ENCODE data around the gene ACTN3. TPM values are rescaled to one million over a fixed set of nuclear protein-coding genes. Genes with fewer than 3 reads are reported as not detected.
"Not testable (repeated sequence)": the region's sequence is repeated elsewhere in the genome, so short reads cannot be mapped to it uniquely, and the experiment has no call there.

ACTN3 gene
- polyA plus RNA-seq, 4 donors, result 0.40 to 0.67 (median 0.50) TPM

DNA sequence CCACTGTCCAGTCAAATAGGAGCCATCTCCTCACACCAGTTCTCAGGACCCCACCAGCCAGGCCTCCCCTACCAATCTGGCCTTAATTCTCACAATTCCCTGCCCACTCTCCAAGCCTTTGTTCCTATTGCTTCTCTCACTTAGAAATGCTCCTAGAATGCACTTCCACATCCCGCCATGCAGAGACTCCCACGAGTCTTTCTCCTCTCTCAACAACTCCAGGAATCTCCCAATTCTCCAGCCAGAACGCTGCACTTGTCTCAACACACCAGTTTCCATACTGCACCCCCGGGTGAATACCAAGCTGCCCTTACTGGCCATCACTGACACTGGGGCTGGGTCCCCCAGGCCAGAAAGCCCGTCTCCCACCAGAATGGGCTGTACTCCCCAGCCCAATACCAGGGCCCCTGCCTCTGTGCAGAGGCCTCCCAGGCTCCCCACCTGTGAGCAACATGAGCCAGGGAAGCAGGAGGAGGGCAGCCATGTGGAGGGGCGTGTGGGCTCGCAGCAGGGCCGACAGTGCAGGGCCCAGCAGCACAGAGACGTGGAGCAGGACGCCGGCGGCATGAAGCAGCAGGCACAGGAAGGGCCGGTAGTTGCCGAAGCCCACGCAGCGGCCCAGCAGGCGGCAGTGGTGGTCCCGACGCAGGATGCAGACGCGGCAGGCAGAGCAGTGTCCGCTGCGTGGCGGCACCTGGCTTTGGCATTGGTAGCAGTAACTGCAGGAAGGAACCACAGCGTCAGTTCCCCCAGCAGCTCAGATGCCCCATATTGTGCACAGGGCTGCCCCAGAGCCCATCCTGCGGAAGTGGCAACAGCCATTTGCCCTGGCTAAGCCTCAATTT lies 3.2 kb upstream of the ACTN3 start:
- peak in 3 of 4 donors; percentile 39 to 54 (median 54) for DNase-seq (ENCODE audit: low read depth in 4 of 4, low spot score in 3 of 4)

DNA sequence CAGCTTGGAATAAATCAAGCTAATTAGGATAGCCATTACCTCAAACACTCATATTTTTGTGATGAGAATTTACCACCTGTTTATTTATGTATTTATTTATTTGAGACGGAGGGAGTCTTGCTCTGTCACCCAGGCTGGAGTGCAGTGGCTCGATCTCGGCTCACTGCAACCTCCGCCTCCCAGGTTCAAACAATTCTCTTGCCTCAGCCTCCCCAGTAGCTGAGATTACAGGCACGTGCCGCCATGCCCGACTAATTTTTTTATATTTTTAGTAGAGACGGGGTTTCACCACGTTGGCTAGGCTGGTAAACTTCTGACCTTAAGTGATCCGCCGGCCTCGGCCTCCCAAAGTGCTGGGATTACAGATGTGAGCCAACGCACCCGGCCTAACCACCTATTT lies 1.8 kb upstream of the ACTN3 start:
- DNase-seq (ENCODE audit: low read depth in 4 of 4, low spot score in 3 of 4), result not testable (repeated sequence)

DNA sequence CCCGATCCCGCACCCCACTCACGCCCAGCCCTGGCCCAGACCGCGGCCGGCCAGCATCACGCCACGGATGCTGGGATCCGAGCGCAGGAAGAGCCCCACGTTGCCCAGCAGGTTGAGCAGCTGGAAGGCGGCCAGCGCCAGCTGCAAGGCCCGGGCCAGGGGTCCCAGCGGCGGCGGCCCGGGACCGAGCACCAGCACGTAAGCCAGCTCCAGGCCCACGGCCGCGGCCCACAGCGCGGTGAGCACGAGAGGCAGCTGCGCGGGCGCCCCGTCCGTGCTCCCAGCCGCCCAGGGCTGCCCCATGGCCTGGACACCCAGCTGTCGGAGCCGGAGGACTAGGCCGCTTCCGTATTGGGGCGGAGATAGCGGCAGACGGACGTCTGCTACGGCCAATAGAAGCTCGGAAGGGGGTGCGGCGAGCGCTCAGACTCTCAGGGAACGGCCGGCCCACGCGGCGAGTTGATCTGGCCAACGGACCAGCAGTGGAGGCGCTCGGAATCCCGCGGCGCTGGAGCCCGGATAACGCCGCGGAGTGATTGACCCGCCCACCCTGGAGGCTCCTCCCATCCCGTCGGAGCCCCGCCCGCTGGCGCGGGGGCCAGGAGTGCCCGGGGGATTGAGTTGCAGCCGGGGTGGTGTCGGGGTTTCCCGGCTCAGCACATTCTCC lies 869 bp upstream of the ACTN3 start, which contains the start of gene ZDHHC24:
Gene ZDHHC24 (minus strand): TSS at position 348 of the 667 bp plus-strand sequence. CDS start 45 bp downstream, at position 303.
- DNase-seq (ENCODE audit: low read depth in 4 of 4, low spot score in 3 of 4), result peak; percentile 78 to 86 (median 84)

DNA sequence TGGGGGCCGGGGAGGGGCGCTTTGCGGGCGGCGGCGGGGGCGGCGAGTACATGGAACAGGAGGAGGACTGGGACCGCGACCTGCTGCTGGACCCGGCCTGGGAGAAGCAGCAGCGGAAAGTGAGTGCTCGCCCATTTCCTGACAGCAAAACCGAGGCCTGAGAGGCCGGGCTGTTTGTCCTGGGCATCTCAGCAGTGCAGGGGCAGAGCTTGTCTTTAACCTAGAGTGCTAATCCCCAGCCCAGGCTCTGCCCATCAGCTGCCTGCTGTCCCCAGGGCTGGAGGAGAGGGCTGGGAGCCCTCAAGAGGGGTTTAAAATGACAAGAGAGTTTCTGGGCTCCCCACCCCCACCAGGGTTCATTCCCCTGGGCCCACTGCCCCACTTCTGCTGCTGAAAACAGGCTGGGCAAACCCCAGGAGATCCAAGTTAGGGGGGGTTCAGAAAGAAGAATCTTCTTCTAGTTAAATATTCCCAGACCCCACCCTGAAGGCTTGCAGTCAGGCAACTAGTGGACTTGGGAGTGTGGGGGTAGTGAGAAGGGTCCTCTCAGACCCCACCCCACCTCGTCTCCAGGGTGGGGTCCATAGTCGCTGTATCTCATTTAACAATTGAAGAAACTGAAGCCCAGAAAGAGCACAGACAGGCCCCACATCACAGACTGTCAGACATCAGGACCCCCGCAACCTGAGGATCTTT lies 411 bp downstream of the ACTN3 start:
- no peak for DNase-seq (ENCODE audit: low read depth in 4 of 4, low spot score in 3 of 4)

DNA sequence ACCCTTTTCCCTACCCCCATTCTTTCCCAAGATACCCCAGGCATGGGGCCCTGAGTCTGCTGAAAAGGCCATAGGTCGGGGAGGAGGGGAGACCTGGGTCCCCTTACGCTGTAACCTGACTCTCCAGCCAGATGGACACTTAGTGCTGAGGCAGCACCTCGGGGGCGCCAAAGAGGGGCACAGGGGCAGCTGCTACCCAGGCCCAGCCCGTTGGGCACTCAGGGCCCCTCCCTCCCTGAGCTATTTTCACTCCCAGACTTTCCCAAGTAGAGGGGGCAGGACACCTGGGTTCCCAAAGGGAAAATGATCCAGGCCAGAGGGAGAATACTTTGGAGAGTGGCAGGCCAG lies 933 bp downstream of the ACTN3 start:
- DNase-seq (ENCODE audit: low read depth in 4 of 4, low spot score in 3 of 4), result no peak

DNA sequence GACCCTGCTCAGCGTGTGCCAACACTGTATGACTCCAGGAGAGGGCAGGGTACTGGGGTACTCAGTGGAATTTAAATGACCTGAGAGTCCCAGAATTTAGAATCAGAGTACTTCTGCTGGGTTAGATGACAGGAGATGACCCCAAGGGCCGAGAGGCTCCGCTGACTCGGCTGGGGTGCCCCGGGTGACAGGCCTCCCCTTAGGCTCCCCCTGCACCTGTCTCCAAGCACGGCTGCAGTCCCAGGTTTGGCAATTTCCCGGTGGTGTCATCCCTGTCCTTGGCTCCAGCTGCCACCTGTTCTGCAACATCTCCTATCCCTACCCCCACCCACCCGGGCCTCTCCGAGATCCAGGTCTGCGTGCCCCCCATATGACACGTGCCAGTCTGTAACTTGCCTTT lies 1.3 kb downstream of the ACTN3 start:
- no peak for DNase-seq (ENCODE audit: low read depth in 4 of 4, low spot score in 3 of 4)

DNA sequence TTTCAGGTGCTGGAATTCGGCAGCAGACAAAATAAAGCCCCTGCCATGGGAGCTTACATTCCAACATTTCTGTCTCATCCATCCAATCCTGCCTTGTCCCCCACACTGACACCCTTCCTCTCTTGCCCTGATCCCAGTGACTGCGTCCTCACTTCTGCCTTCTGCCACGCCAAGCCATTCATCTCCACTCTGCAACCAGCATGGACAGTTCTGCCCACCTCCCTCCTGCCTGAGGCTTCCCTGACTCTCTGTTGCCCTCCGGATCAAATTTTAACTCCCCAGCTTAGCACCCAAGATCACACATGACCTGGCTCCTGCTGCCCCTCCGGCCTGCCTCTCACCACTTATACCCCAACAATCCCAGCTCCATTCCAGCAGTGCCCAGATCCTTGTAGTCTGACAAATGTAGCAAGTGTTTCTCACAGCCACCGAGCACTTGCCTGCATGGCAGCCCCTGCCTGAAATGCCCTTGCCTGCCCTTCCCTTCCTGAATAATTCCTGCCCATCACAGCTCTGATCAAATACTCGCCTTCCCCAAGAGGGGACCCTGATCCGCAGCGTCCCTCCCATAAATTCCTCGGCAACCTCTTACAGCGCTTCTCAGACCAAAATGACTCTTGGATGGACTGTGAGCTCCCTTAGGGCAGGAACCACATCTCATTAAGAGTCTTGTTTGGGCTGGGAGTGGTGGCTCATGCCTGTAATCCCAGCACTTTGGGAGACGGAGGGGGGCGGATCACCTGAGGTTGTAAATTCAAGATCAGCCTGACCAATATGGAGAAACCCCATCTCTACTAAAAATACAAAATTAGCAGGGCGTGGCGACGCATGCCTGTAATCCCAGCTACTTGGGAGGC lies 2.3 kb downstream of the ACTN3 start:
- no peak for DNase-seq (ENCODE audit: low read depth in 4 of 4, low spot score in 3 of 4)

DNA sequence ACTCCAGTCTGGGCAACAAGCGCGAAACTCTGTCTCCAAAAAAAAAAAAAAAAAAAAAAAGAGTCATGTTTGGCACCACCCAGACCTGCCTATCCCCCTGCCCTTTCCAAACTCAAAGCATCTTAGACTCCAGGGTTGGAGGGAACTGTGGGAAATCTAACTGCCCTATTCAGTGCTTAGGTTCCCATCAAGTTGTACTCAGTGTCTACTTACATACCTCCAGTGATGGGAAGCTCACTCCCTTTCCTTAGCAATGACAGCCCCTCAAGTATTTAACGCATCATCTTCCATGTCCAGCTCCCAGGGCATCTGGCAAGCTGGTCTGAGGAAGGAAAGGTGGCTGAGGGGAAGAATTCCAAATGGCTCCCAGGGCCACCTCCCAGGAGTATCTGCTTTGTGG lies 3.0 kb downstream of the ACTN3 start:
- DNase-seq (ENCODE audit: low read depth in 4 of 4, low spot score in 3 of 4), result no peak

DNA sequence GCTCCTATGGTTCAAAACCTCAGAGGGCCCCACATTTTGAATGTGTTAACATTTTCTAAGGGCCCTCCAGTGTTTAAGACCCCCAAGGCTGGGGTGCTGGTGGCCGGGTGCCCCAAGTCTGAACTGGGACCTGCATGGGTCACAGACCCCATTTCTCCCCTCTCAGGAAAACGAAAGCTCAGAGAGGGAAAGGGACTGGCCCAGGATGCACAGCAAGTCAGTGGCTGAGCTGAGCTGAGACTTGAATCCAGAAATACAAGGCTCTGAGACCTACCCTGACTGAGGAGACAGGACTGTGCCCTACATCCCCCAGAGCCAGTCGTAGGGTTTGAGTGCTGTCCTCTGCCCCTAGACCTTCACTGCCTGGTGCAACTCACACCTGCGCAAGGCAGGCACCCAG lies 4.2 kb downstream of the ACTN3 start:
- no peak for DNase-seq (ENCODE audit: low read depth in 4 of 4, low spot score in 3 of 4)

DNA sequence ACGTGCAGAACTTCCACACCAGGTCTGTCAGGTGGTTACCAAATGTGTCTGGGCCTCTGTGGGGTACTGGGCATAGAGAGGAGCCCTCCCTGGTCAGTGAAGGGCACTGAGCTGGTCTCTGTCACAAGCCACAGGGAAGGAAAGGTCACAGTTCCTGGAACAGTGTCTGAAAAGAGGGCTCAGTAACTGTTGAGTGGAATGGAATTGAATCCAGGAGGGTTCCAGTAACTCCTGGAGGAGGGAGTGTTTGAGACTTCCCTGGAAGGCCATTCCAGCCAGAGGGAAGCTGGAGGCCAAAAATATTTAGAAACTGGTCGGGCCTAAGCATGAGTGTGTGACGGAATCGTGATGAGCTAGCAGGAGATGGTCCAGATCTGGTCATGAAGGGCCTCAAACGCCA lies 7.9 kb downstream of the ACTN3 start:
- no peak for DNase-seq (ENCODE audit: low read depth in 4 of 4, low spot score in 3 of 4)

DNA sequence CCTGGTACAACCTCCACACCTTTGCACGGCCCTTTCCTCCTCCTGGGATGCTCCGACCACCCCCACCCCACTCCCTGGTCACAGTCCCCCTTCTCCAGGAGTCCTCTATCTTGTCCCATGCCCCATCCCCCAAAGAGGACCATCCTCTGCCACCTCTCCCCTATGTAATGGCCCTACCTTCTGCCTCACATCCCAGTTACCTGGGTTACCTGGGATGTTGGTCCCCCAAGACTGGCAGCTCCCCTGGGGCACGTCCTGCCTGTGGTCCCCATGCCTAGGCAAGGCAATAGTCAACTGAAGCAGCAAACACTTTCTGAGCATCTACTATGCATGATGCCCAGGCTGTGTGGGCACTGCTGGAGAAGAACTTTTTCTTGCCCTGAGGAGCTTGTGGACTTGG lies 8.7 kb downstream of the ACTN3 start:
- DNase-seq (ENCODE audit: low read depth in 4 of 4, low spot score in 3 of 4), result no peak

DNA sequence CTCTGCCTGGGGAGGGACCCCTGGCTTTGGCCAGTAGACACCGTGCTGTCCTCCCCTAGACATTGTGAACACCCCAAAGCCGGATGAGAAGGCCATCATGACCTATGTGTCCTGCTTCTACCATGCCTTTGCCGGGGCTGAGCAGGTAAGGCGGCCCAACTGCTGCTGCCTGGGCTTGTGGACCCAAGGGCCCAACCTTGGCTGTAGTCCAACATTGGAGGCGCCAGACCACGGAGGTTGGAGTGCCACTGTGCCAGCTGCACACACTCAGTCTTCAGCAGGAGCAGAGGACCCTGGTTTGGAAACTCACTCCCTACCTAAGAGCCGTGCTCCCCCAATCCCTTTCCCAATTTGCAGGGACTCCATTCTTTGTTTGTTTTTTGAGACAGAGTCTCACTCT lies 9.4 kb downstream of the ACTN3 start:
- DNase-seq (ENCODE audit: low read depth in 4 of 4, low spot score in 3 of 4), result no peak

DNA sequence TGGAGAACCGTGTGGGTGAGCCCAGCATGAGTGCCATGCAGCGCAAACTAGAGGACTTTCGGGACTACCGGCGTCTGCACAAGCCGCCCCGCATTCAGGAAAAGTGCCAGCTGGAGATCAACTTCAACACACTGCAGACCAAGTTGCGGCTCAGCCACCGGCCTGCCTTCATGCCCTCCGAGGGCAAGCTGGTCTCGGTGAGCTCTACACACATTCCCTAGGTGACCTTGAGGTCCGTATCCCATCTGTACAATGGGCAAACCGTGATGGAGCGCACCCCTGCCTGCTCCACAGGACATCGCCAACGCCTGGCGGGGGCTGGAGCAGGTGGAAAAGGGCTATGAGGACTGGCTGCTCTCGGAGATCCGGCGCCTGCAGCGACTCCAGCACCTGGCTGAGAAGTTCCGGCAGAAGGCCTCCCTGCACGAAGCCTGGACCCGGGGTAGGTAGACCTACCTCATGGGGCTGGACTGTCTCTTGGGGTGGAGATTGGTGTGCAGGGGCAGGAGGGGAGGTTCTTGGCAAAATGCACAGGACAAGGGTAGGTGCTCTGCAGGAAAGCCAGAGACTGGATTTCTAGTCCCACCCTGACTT lies 11.1 kb downstream of the ACTN3 start:
- no peak for DNase-seq (ENCODE audit: low read depth in 4 of 4, low spot score in 3 of 4)

DNA sequence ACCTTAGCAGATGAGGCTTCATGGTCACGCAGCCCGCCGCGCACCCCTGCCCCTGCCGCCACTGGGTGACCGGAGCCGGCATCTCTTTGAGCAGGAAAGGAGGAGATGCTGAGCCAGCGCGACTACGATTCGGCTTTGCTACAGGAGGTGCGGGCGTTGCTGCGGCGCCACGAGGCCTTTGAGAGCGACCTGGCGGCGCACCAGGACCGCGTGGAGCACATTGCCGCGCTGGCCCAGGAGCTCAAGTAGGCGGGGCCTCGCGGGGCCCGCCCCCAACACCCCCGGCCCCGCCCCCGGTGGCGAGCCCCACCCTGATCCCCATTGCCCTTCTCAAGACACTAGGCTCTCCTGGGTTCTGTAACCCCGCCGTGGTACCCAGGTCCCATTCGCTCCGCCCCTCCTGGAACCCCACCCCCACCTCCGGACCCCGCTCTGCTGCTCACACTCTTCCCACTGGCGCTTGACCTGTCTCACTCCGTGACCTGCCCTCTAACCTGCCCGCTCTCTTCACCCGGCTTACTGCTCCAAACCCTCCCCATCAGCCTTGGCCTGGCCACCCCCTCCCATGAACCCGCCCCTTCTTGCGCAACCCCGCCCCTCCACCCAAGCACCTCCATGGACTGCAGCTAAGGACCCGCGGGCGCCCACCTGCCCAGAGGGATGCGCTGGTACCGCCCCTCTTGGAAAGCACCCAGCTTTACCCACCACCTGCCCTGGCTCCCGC lies 12.6 kb downstream of the ACTN3 start:
- DNase-seq (ENCODE audit: low read depth in 4 of 4, low spot score in 3 of 4), result no peak

DNA sequence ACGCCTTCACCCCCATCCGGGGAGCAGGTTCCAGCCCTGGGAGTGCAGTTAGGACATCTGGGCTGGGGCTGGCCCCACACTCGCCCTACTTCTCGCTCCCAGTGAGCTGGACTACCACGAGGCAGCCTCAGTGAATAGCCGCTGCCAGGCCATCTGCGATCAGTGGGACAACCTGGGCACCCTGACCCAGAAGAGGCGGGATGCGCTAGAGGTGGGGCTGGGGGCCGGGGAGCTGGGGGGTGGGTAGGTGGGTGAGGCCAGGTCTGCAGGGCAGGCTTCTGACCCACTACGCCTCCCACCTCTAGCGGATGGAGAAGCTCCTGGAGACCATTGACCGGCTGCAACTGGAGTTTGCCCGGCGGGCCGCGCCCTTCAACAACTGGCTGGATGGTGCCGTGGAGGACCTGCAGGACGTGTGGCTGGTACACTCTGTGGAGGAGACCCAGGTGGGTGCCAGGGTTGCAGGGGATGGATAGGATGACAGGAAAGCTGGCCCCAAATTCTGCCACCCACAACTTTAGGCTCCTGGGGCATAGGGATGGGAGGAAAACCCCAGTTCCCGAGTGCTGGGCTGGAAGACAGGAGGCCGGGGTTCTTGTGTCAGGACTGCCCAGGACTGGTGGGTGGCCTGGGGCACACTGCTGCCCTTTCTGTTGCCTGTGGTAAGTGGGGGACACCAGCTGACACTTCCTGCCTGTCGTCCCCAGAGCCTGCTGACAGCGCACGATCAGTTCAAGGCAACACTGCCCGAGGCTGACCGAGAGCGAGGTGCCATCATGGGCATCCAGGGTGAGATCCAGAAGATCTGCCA lies 13.4 kb downstream of the ACTN3 start:
- no peak for DNase-seq (ENCODE audit: low read depth in 4 of 4, low spot score in 3 of 4)

DNA sequence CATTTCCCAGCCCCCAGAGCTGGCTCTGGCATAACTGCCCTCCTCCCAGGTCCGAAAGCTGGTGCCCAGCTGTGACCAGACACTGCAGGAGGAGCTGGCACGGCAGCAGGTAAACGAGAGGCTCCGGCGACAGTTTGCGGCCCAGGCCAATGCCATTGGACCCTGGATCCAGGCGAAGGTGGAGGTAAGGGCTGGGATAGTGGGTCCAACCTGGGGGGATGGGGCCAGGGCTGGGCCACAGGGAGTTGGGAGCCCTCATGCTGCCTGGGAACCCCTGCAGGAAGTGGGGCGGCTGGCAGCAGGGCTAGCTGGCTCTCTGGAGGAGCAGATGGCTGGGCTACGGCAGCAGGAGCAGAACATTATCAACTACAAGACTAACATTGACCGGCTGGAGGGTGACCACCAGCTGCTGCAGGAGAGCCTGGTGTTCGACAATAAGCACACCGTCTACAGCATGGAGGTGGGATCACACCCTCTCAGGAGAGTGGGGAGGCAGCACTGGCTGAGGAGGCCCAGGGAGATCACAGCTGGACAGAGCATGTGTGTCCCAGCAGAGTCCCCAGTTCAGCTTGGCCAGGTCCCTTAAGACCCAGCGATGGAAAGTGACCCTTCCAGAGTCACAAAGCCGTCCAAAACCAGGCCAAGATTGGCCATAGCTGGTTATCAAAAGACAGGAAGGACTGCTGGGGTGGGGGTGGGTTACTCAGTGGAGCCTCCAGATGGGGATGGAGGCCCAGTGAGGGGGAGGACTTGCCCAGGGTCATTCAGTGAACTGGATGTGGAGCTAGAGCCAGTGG lies 14.7 kb downstream of the ACTN3 start:
- DNase-seq (ENCODE audit: low read depth in 4 of 4, low spot score in 3 of 4), result no peak

DNA sequence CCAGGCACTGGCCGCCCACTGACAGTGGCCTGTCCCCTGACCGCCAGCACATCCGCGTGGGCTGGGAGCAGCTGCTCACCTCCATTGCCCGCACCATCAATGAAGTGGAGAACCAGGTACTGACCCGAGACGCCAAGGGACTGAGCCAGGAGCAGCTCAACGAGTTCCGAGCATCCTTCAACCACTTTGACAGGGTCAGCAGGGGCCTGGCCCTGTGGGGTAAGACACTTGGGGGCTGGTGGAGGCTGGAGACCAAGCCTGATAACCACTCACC lies 15.2 kb downstream of the ACTN3 start:
- DNase-seq (ENCODE audit: low read depth in 4 of 4, low spot score in 3 of 4), result no peak

DNA sequence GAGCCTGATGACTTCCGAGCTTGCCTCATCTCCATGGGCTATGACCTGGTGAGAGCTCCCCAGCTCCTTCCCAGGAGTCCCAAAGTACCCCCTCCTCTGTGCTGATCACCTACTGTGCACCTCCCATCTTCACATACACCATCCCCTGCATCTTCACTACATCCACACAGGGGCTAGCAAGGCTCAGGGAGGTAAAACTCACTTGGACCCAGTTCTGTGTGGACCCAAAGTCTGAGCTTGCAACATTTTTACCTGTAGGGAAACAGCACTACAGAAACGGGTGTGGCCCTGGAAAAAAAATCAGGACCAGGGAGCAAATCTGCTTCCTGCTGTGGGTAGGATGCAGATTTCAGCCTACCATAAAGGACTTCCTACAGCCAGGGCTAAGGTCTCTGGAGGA lies 15.6 kb downstream of the ACTN3 start:
- no peak for DNase-seq (ENCODE audit: low read depth in 4 of 4, low spot score in 3 of 4)

Data from right renal pelvis (tissue), 4 donors.